Mesenchymal stem cell (in vitro differentiated cells and primary cell): ENCODE data around the gene SNX27.
"Not testable (repeated sequence)": the region's sequence is repeated elsewhere in the genome, so short reads cannot be mapped to it uniquely, and the experiment has no call there.

Experiments used
- DNase-seq: peaks from one replicate; pipeline ENCODE4 v3.0.0-alpha.2; 2013
- H2AFZ ChIP-seq: one replicate; pipeline ENCODE4 v1.6.1; 2013; ENCODE audit warnings: low read depth, mild to moderate bottlenecking, control low read depth, inconsistent platforms, low read length, moderate library complexity
- H2AK5ac ChIP-seq: 2 replicates; pipeline ENCODE4 v1.6.1; 2013; ENCODE audit warnings: low read length, moderate library complexity, mild to moderate bottlenecking, inconsistent platforms; ENCODE audit not compliant: severe bottlenecking
- H2BK120ac ChIP-seq: one replicate; pipeline ENCODE4 v1.6.1; 2013; ENCODE audit warnings: low read depth, mild to moderate bottlenecking, inconsistent platforms, low read length, moderate library complexity
- H2BK12ac ChIP-seq, 2 experiments: one replicate each; pipeline ENCODE4 v1.6.1; 2013; ENCODE audit warnings: inconsistent platforms in 2 of 2, low read length in 2 of 2, mild to moderate bottlenecking in 2 of 2, moderate library complexity in 2 of 2, control low read depth in 1 of 2
- H2BK15ac ChIP-seq: one replicate; pipeline ENCODE4 v1.6.1; 2013; ENCODE audit warnings: mild to moderate bottlenecking, low read depth, inconsistent platforms; ENCODE audit not compliant: poor library complexity, severe bottlenecking
- H2BK5ac ChIP-seq: 2 replicates; pipeline ENCODE4 v1.6.1; 2013; ENCODE audit warnings: low read depth, mild to moderate bottlenecking, low read length, control low read depth, inconsistent platforms; ENCODE audit not compliant: poor library complexity, severe bottlenecking
- H3K14ac ChIP-seq, 2 experiments: one replicate each; pipeline ENCODE4 v1.6.1; 2013; ENCODE audit warnings: inconsistent platforms in 2 of 2, low read length in 2 of 2, control low read depth in 1 of 2, mild to moderate bottlenecking in 1 of 2, moderate library complexity in 1 of 2
- H3K18ac ChIP-seq, 2 experiments: one replicate each; pipeline ENCODE4 v1.6.1; 2013; ENCODE audit warnings: inconsistent platforms in 2 of 2, low read length in 2 of 2, control low read depth in 1 of 2, low read depth in 1 of 2, mild to moderate bottlenecking in 1 of 2
- H3K23ac ChIP-seq, 2 experiments: one replicate each; pipeline ENCODE4 v1.6.1; 2013; ENCODE audit warnings: inconsistent platforms in 2 of 2, low read length in 2 of 2, mild to moderate bottlenecking in 2 of 2, moderate library complexity in 2 of 2, control low read depth in 1 of 2
- H3K27ac ChIP-seq: 2 replicates; pipeline ENCODE4 v1.5.1; 2013; ENCODE audit warnings: mild to moderate bottlenecking, moderate library complexity, low read length, control low read depth, inconsistent platforms; ENCODE audit not compliant: poor library complexity, severe bottlenecking
- H3K27me3 ChIP-seq, 2 experiments: 2 replicates each; pipeline versions ENCODE4 v1.6.1 to v1.7.0; 2013; ENCODE audit warnings: low read length in 2 of 2, mild to moderate bottlenecking in 2 of 2, moderate library complexity in 2 of 2, control low read depth in 1 of 2, inconsistent platforms in 1 of 2; ENCODE audit not compliant: control insufficient read depth in 1 of 2, insufficient read depth in 1 of 2
- H3K36me3 ChIP-seq, 2 experiments: 2 replicates each; pipeline versions ENCODE4 v1.6.1 to v1.7.0; 2013; ENCODE audit warnings: low read length in 2 of 2, control low read depth in 1 of 2, inconsistent platforms in 1 of 2, low read depth in 1 of 2, mild to moderate bottlenecking in 1 of 2; ENCODE audit not compliant: insufficient read depth in 2 of 2, control insufficient read depth in 1 of 2
- H3K4ac ChIP-seq, 2 experiments: one replicate each; pipeline ENCODE4 v1.6.1; 2013; ENCODE audit warnings: inconsistent platforms in 2 of 2, low read length in 2 of 2, mild to moderate bottlenecking in 2 of 2, moderate library complexity in 2 of 2, control low read depth in 1 of 2, low read depth in 1 of 2
- H3K4me1 ChIP-seq: 2 replicates; pipeline ENCODE4 v1.6.1; 2013; ENCODE audit warnings: low read depth, low read length, control low read depth; ENCODE audit not compliant: control insufficient read depth, insufficient read depth
- H3K4me2 ChIP-seq: 2 replicates; pipeline ENCODE4 v1.6.1; 2013; ENCODE audit warnings: low read length, mild to moderate bottlenecking, inconsistent platforms; ENCODE audit not compliant: poor library complexity, severe bottlenecking
- H3K4me3 ChIP-seq, 2 experiments: 2 replicates each; pipeline versions ENCODE4 v1.5.1 to v1.7.0; 2013; ENCODE audit warnings: low read length in 2 of 2, mild to moderate bottlenecking in 2 of 2, control low read depth in 1 of 2, low read depth in 1 of 2; ENCODE audit not compliant: insufficient read depth in 1 of 2
- H3K79me1 ChIP-seq: replicated peaks from 2 replicates; pipeline ENCODE4 v1.6.1; 2013; ENCODE audit warnings: mild to moderate bottlenecking, control low read depth, low read length, inconsistent platforms; ENCODE audit not compliant: poor library complexity, severe bottlenecking
- H3K9ac ChIP-seq: 2 replicates; pipeline ENCODE4 v1.7.0; 2013; ENCODE audit warnings: mild to moderate bottlenecking, low read length, moderate library complexity
- H3K9me3 ChIP-seq: 2 replicates; pipeline ENCODE4 v1.7.0; 2013; ENCODE audit warnings: mild to moderate bottlenecking, low read length; ENCODE audit not compliant: control insufficient read depth
- H4K8ac ChIP-seq: one replicate; pipeline ENCODE4 v1.6.1; 2013; ENCODE audit warnings: inconsistent platforms, mild to moderate bottlenecking, low read length, moderate library complexity
- H4K91ac ChIP-seq: one replicate; pipeline ENCODE4 v1.6.1; 2013; ENCODE audit warnings: mild to moderate bottlenecking, low read length, inconsistent platforms
- WGBS: methylation state at CpG from one replicate; pipeline ENCODE4 v1.1.7; 2013; ENCODE audit warnings: mixed read lengths; 5-methylcytosine and 5-hydroxymethylcytosine counted together

The SNX27 gene

GRCh38 chr1:151680391-151680790 is 68.5 kb downstream of the SNX27 start:
- no peaks in the 10 kb centered on the region for H3K9me3 ChIP-seq
- no peak overlapping the region for H2BK12ac ChIP-seq
- no peak overlapping the region for H3K14ac ChIP-seq
- H2BK15ac ChIP-seq = no peak overlapping the region
- peaks cover 6% of the 10 kb centered on the region for H3K79me1 ChIP-seq
- H3K27me3 ChIP-seq = no peaks in the 10 kb centered on the region
- DNase-seq = no peak
- H3K18ac ChIP-seq = peak overlapping the region in 1 of 2 experiments; percentile 48
- H2AFZ ChIP-seq = no peak overlapping the region
- WGBS = 69% methylated on average over 2 of the region's 4 CpGs
- no peak overlapping the region for H3K4me3 ChIP-seq
- H3K9ac ChIP-seq = no peak overlapping the region
- H3K4ac ChIP-seq = no peak overlapping the region
- H4K8ac ChIP-seq = no peak overlapping the region
- H3K27ac ChIP-seq = peak overlapping the region; percentile 94
- no peak overlapping the region for H2BK120ac ChIP-seq
- H4K91ac ChIP-seq = no peak overlapping the region
- H3K36me3 ChIP-seq = peaks cover 9 to 28% of the 10 kb centered on the region in 2 experiments
- peak overlapping the region; percentile 0 for H2BK5ac ChIP-seq
- no peak overlapping the region for H3K4me2 ChIP-seq
- no peaks in the 10 kb centered on the region for H3K4me1 ChIP-seq
- peak overlapping the region; percentile 31 for H2AK5ac ChIP-seq
- no peak overlapping the region for H3K23ac ChIP-seq

GRCh38 chr1:151680826-151681225 is 69.0 kb downstream of the SNX27 start:
- Histone ChIP-seq H3K4me2 (no peak overlapping the region), H2AK5ac (no peak overlapping the region), H3K4ac (no peak overlapping the region), H3K36me3 (peaks cover 10 to 32% of the 10 kb centered on the region in 2 experiments), H3K18ac (no peak overlapping the region), H2BK15ac (no peak overlapping the region), H3K4me1 (no peaks in the 10 kb centered on the region), H4K8ac (no peak overlapping the region), H2BK5ac (no peak overlapping the region), H3K9ac (no peak overlapping the region), H2AFZ (no peak overlapping the region), H3K23ac (no peak overlapping the region), H3K27ac (peak overlapping the region; percentile 94), H4K91ac (no peak overlapping the region), H3K14ac (no peak overlapping the region), H2BK12ac (no peak overlapping the region), H3K79me1 (peaks cover 5% of the 10 kb centered on the region), H3K27me3 (no peaks in the 10 kb centered on the region), H2BK120ac (no peak overlapping the region), H3K4me3 (no peak overlapping the region), H3K9me3 (no peaks in the 10 kb centered on the region)
- WGBS = 0% methylated on average over 1 of the region's 3 CpGs
- peak; percentile 86 for DNase-seq

GRCh38 chr1:151681923-151682322 is 70.1 kb downstream of the SNX27 start:
- Histone ChIP-seq H3K4ac (no peak overlapping the region), H4K8ac (no peak overlapping the region), H2BK12ac (no peak overlapping the region), H2BK120ac (no peak overlapping the region), H3K79me1 (peaks cover 5% of the 10 kb centered on the region), H3K36me3 (peaks cover 10 to 42% of the 10 kb centered on the region in 2 experiments), H3K14ac (no peak overlapping the region), H3K4me2 (no peak overlapping the region), H3K4me3 (no peak overlapping the region), H3K9me3 (no peaks in the 10 kb centered on the region), H3K4me1 (no peaks in the 10 kb centered on the region), H2AK5ac (no peak overlapping the region), H2AFZ (no peak overlapping the region), H2BK15ac (no peak overlapping the region), H3K18ac (no peak overlapping the region), H3K23ac (no peak overlapping the region), H4K91ac (no peak overlapping the region), H3K27me3 (no peaks in the 10 kb centered on the region), H3K9ac (no peak overlapping the region), H2BK5ac (no peak overlapping the region), H3K27ac (no peak overlapping the region)
- WGBS = no CpG with 5 or more reads among the region's 2 CpGs
- no peak for DNase-seq

DNA sequence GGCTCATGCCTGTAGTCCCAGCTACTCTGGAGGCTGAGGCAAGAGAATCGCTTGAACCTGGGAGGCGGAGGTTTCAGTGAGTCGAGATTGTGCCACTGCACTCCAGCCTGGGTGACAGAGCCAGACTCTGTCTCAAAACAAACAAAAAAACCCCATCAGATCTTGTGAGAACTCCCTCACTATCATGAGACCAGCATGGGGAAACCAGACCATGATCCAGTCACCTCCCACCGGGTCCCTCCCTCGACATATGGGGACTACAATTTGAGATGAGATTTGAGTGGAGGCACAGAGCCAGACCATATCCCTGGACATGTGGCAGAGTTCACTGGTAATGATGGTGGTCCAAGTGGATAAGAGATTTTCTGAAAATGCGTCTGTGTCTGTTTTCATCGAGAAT is 71.1 kb downstream of the SNX27 start:
- not testable (repeated sequence) for H2BK15ac ChIP-seq, H4K91ac ChIP-seq, H3K4me3 ChIP-seq, H2BK5ac ChIP-seq, H3K23ac ChIP-seq, H3K4me2 ChIP-seq, H3K4me1 ChIP-seq, H3K27me3 ChIP-seq, H2BK120ac ChIP-seq, H3K27ac ChIP-seq, H2AK5ac ChIP-seq, H4K8ac ChIP-seq, H3K4ac ChIP-seq, H3K9me3 ChIP-seq, H3K18ac ChIP-seq, H2AFZ ChIP-seq, DNase-seq, H2BK12ac ChIP-seq, H3K14ac ChIP-seq, H3K9ac ChIP-seq, H3K79me1 ChIP-seq
- peaks cover 12 to 48% of the 10 kb centered on the region in 2 experiments for H3K36me3 ChIP-seq
- 100% methylated on average over 5 of the region's 7 CpGs for WGBS
